HG02870 (cell line): ENCODE results near the gene LIPA.
"Not testable (repeated sequence)": the region's sequence is repeated elsewhere in the genome, so short reads cannot be mapped to it uniquely, and the experiment has no call there.

Experiments used
- ATAC-seq: cut with Tn5 transposase; IDR thresholded peaks from one replicate; pipeline ENCODE4 v1.9.1; 2021; ENCODE audit warnings: mild to moderate bottlenecking, moderate library complexity; ENCODE audit not compliant: unreplicated experiment

Gene LIPA

DNA sequence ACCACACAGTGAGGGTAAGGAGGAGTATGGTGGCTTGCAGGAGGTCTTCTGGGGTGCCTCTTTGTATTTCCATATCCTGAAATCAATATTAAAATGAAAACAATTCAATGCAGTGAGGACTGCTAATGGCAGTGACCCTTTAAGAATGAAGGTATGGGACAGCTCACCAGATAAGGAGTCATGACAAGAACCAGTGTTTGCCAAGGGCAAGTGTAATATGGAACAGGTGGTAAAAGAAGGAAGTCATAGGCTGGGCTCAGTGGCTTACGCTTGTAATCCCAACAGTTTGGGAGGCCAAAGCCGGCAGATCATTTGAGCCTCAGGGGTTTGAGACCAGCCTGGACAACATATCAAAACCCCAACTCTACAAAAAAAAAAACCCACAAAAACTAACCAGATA, 20.0 kb upstream of the LIPA start:
- ATAC-seq: no peak

DNA sequence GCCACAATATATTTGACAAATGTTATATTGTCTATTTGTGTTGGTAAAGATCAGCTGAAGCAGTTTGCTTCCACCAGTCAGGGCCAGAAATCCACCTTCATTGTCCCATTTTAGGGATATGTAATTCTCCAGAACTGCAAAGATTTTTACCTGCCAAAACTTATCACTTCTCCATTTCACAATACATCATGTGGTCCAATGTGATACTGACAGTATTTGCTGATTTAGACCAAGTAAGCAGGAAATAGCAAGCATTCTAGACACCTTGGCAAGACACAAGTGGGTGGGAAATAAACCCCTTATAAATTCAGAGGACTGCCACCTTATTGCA, 18.5 kb upstream of the LIPA start:
- no peak for ATAC-seq

DNA sequence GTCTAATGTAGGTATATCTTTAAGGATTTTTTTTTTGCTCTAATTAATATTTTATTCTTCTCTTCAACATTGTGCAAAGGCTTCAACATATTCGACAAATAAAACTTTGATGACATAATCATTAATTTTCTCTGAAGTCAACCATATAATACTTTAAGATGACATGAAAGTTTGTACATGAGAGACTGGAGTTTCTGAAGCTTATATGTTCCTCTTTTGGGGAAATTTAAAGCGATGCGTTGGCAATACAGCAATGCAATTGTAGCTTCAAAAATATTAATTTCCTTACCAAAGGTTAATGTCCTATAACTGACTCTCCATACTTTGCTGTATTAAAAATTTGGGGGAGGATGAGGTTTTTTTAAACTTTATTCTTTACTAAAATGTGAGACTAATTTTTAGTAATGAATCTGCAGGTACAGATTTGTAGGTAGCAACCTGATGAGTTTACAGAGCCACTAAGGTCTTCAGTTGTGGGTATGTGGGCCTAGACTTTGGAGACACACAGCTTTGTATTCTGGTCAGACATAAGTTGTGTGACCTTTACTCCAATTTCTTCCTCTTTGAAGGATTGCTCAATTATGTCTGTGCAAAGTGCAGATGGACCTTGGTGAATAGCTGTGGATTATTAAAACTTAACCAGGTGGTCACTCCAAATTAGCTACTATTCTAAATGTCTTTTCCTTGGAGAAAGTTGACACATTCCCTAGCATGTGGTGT, 18.0 kb upstream of the LIPA start:
- no peak for ATAC-seq

DNA sequence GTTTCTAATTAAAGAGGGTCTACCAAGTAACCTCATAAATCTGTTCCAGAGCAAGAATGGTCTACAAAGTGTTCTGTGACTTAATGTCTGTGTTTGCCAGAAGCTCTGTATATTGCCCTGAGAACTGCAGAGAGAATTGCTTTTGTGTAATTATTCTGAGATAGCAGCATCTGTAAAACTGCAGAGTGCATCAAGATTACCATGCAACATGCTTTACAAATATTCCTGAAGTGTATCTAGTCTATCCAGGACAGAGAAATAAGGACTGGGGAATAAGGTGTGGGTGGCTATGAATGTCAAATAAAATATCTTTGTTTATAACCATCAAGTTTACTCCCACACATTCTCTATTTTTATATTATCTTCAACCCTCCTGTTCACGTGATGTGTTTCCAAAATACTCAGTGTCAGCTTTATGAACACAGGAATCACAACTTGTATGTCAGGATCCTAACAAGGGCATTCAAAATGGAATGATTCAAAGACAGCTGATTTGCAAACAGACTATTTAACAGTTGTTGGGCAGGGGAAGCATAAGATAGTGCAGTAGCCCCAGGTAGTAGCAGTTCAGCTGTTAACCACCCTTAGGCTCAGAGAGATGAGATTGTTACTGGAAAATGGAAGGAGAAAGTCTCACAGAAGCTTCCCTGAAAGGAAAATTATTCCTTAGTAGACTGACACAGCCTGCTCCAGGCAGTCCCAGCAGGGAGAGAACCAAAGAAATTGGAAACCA, 15.3 kb upstream of the LIPA start:
- no peak for ATAC-seq

DNA sequence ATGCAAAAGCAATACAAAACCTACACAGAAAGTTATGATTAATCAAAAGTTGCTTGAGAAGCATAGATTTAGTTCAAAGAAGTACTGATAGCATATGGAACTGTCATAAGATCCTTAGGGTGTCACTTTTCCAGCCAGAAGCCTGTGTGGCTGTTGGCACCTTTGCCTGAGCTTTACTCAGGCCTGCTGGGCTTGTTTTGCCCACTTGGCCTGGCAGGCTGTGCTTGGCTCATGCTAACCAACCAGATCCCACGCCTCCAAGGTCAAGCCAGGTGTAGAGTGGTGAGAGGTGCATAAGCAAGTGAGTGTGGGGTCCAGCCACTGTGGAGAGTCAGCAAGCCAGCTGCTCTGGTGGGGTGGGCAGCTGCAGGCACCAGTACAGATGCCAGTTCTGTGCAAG, 12.0 kb upstream of the LIPA start:
- ATAC-seq: no peak

DNA sequence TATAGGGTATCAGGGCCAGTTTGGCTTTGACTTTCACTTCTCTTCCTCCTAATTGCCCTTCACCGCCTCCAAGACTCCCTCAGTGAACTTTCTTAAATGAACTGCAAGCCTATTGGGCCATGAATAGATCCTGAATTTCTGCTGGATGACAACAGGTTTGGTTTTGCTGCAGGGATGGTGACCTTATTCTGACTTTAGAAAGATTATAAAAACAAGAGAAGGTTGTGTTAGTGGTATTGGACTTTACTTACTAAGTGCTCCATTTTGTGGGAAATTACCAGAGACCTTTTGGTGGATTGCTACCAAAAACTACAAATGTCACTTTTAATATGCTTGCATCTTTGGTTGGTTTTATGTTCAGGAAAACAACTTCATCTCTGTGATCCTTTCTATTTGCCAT, 11.5 kb upstream of the LIPA start:
- ATAC-seq: no peak

DNA sequence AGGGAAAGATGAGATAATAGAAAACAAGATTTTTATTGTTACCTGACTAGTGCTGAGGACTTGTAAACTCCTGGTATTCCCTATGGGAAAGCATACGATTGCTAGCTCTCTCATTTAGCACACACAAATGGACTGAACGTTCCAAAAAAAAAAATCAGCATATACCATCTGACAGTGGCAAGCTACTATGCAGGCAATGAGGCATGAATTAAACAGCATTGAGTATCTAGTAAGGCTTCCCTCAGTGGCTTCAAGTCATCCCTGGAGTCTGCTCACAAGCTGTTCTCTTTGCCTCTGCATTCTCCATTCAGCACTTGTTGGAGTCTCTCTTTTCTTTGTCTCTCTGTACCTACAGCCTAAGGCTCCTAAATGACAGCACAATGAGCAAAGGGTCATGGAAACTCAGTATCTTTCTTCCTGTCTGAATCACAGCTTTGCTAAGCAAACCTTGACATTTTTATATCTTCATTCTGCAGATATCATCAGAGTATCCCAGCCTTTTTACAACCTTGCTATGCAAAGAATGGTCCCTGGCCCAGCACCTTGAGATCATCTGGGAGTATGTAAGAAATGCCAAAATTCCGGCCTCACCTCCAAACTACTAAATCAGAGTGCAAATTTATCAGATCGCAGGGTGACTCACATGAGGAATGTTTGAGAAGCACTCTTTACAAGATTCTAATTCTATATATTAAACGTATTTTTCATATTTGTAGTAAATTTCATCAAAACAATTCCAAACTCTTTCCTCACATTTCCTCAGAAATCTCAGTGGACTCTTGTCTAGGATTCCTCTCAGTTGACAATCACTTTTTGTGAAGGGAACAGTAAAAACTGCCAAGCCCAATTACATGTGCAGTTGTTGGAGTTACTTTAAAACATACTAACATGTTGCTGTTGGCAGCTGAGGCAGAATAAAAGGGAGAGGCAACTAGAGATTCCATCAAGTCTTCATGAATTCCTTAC, 10.8 kb upstream of the LIPA start:
- ATAC-seq: no peak

DNA sequence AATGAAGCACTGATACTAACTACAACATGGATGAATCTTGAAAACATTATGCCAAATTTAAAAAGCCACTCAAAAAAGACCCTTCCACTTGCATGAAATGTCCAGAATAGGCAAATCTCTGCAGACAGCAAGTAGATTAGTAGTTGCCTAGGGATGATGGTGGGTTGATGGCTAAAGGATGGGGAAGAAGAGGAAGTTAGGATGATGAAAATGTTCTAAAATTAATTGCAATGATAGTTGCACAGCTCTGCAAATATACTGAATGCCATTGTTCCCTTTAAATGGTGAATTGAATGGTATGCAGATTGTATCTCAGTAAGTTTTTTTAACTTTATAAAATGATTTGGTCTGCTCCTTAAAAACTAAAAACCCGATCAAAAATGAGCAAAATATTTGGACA, 7.3 kb upstream of the LIPA start:
- ATAC-seq: no peak

DNA sequence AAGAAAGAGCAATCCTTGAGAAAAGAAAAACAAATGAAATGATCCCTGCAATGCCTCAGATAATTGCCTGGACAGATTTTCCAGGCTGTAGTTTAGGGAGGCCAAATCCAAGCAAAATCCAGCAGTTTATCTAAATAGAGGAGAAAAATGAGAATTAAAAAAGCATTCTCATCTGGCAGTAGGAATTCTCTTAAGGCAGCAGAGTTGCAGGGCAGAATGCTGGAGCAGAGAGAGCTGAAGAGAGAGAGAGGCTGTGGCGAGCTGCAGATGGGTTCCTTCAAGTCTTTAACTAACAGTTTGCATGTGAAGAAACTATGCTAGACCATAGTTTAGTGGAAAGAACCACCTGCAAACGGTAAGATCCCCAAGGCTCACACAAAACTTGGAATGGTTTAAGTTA, 6.0 kb upstream of the LIPA start:
- ATAC-seq: no peak

DNA sequence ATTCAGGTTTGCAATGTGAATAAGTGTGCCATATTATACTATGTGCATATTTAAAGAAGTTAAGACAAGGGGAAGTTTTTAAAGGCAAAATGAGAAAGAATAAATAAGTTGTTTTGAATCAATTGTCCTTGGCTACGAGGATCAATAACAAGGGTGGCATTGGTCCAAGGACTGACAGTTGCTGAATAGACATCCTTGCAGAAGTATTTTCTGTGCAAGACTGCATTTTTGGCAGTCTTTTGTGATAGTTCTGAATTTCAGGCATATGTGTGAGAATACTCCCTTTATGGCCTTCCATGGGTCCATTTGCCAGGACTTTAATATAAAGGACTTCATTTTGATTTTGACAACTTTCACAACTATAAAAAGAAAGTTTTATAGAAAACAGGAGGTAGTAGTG, 5.4 kb upstream of the LIPA start:
- no peak for ATAC-seq

DNA sequence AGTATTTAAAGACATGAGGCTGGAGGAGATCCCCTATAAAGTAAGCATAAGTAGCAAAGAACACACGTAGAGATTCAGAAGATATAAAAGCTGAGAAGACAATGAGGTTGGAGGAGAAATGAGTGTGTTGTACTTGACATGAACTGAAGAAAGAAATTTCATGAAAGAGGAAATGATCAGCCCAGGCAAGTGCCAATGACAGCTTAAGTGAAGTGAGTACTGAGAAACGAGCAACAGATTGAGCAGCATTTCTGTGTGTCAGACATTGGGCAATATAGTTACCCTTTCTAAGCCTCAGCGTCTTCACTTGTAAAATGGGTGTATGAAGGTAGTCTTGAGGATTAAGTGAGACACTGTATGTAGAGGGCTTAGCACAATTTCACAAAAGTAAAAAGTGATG, 4.8 kb upstream of the LIPA start:
- ATAC-seq: no peak

DNA sequence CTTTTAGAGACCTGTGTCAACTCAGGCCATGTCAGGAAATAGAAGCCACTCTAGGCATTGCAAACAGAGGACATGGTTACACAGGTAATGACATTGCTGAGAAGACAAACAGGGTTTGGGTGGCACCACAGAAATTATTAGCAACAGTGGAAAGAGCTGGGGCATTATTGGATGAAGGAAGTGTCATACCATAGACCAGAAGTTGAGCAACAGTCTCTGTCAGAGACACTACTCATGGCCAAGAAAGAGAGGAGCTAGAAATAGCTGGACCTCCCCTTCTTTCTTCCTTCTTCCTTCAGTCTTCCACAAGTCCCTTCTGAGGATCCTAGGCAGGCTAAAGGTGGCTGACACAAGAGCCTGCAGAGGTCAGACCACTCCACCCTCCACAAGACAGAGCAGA, 4.2 kb upstream of the LIPA start:
- ATAC-seq: no peak

DNA sequence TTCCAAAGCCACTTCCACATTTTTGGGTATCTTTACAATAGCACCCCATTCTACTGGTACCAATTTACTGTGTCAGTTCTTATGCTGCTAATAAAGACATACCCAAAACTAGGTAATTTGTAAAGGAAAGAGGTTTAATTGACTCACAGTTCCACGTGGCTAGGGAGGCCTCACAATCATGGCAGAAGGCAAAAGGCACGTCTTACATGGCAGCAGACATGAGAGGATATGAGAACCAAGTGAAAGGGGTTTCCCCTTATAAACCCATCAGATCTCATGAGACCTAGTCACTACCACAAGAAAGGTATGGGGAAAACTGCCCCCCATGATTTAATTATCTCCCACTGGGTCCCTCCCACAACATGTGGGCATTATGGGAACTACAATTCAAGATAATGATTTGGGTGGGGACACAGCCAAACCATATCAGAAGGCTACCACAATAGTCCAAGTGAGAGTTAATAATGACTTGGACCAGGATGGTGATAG, 3.6 kb upstream of the LIPA start:
- ATAC-seq: not testable (repeated sequence)

DNA sequence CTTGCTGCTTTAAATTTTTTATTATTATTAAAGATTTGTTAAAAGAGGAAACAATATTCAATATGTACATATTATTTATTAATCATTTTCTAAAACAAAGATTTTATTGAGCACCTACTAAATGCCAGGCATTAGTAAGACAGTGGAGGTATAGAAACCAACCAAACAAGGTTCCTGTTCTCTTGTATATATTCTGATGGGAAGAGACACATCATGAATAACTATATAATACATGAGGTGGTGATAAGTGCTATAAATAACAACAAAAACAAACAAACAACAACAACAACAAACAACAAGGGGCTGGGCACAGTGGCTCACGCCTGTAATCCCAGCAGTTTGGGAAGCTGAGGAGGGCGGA, 630 bp upstream of the LIPA start:
- no peak for ATAC-seq

DNA sequence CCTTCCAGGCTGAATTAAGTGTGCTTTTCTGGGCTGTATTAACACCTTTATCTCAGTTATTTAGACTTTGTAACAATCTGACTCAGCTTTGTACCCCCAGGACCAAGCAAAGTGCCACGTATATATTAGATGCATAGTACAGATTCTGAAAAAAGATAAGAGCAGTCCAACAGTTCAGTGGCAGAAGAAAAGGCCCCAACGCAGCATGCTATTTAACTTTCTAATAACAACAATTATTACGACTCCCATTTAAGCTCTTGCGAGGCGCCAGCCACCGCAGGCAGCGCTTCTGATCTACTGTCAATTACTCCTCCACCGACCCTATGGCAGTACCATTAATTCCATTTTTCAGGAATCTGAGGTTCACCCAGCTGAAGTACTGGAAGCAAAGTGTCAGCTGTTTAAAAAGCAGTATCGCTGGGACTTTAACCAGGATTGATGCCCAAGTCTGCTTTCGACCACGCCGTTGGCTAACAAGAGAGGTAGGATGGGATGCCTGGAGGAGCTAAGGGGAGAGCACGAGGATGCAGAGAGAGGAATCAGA, 638 bp downstream of the LIPA start:
- ATAC-seq: no peak

DNA sequence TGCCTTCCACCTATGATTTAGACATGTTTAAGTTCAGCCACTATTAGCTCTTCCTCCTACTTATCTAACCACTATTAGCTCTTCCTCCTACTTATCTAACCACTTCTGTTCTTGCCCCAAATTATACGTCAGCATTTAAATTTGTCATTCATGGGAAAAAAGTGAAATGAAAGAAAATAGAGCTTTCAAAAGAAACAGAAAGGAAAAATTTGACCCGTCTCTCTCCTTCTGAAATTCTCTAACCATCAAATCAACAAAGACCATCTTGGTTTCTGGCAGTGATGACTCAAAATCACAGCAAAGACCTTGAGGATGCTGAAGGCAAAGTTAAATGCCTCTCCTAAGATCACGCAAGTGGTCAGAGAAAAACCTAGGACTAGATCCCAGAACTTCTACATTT, 2.6 kb downstream of the LIPA start:
- ATAC-seq: no peak

DNA sequence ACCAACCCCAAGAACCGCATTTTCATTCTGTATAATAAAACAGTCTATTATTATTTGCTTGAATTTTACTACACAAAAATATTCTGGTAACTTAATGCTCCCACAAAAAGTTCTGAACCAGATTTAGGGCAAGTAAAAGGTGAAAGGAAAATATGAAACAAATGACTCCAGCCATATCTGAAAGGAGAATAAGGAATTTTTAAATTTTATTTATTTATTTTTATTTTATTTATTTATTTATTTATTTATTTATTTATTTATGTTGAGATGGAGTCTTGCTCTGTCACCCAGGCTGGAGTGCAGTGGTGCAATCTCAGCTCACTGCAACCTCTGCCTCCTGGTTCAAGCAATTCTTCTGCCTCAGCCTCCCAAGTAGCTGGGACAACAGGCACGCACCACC, 4.0 kb downstream of the LIPA start:
- not testable (repeated sequence) for ATAC-seq

DNA sequence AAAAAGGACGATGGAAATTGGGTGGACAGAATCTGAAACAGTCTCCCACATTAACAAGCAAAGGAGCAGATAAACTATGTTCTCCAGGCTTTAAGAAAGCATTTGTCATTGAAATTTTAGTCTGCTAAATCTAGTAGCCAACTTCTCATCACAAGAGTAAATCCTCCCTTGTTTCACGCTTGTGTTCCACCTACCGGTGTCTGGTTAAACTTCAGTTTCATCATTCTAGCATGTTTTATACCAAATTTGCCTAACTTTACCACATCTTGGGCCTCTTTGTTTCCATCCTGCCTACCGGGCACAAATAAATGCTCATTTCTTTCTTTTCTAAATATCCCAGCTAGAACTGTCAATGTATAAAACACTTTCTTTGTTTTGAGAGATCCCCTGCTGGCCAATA, 5.8 kb downstream of the LIPA start:
- ATAC-seq: peak; percentile 38

DNA sequence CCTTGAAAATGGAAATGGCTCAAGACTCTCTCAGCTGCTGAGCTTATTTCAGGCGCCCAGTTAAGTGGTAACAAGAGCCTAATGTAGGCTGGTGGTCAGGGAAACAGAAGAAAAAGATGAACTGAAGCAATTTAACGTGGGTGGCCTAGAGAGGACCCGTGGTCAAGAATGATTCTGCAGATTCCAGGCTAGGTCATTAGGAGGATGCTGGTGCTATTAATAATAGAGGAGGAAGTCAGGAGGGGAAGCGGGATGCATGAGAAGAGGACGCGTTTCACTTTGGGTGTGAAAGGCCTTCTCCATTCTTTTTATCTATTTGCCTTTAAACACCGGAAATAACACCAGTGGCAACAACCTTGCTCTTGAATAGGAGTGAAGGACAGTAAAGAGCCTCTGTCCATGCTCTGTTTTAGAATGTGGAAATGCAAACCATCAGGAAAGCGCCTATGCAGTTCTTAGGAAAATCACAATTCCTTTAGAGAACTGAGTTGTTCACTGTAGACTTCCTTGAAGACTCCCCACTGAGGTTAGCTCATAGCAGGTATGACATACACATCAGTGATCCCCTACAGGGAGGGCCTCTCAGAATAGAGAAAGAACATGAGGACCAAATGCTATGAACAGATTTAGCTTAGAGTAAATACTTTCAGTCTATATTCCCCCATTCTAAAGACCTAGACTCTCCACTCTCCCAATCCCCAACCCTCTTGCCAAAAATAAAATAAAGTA, 8.6 kb downstream of the LIPA start:
- no peak for ATAC-seq

DNA sequence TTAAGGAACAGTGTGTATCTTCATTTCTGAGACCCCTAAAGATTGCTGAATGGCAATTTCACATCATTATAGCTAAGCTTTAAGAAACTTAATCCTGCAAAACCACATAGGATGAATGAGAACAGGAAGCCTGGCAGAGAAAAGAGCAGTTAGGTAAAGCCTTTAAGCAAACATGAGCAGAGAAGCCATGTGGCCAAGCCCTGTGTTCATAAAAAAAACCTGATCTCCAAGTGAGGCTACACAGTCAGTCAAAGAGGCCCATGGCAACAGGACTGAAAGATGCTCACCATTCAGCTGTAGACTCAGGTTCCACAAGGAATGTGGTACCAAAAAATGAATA, 9.3 kb downstream of the LIPA start:
- no peak for ATAC-seq
